NCI-H2029 (cell line): Measurements from ENCODE around the gene DDR2.

Experiments used
- DNase-seq: peaks from one replicate; lab custom pipeline; 2025; lab: John Stamatoyannopoulos, UW

DDR2 gene

DNA sequence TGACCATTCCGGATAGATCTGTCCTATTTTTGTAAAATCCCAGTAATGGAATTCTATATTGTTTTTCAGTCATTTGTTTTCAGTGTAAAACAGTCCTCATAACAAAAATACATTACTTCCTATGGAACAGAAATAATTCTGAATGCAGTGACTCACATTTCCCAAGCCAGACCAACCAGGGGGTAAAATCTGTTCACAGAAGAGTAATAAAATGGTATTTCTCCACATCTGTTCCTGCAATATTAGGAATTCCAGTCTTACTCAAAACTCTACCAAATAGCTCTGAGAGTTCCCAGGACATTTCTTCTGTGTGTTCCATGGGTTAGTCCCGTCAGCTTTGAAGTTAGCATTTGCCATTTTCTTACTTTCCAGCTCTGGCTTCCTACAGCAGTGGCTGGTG lies 2.6 kb upstream of the DDR2 start:
- no peak for DNase-seq

DNA sequence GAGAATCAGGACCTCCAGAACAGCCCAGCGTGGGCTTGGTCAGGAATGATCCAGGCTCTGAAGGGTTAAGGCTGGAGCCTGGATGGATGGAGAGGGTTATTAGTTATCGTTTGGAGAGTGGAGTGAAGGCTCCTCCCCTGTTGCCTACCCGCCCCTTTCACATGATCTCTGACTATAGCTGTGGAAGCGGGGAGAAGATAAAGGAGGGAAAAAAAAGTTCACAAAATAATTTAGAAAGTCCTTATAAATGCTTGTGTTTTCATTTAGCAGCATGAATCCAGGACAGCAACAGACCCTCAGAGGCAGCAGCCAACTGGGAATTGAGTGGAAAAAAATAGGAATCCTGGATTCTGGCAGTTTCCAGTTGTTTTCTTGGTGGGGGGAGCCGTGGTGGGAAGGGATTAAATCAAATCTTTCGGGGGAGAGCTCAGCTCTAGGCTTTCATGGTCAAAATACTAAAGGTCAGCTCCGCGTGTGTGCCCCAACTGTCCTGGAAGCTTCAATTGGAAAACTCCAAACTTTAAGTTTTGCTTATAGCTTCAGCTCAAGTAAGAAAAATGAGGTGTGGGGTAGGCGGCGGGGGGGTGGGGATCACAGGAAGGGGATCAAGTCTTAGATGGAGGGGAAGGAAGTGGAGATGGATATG lies 595 bp upstream of the DDR2 start:
- DNase-seq: no peak

DNA sequence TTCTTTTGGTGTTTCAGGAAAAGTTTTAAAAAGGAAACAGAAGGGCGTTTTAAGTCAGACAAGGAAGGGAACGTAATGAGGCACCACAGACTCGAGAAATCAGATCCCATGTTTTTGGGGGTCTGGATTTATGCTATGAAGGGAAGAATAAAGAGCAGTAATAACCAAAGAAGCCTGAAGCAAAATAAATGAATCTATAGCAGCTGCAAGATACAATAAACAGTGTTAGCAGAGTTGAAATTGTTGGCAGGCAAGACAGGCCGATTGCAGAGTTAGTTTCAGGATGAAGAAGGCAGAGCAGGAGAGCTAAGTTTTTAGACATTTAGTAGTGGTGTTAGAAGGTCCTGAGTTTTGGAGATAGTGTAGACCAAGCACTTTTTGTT lies 425 bp downstream of the DDR2 start:
- no peak for DNase-seq

DNA sequence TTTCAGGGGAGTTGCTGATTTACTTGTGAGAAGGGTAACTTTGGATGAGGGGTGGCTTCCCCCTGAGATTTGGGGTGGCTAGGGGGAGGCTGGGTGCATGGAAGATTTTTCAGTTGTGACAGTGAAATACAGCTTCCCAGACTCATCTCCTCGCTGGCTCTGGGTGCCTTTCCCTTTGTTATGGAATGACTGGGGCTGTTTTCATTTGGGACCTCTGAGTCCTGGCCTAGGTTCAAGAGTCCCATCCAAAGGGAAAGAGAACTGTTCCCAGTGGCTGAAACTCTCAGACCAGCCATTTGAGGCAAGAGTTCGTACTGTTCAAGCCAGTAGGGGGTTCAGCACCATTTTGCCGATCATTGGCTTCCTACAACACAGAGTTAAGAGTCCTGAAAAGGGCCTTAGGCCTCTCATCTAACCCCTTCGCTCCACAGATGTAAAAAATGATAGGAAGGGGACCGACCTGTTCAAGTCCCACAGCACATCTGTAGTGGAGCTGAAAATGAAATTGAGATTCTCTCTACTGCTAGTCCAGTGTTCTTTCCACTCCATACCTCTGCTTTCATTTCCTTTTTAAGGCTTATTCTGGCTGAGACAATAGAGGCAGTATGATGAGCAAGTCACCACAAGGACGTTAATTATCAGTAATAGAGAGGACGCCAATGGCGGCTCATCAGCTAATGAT lies 958 bp downstream of the DDR2 start:
- DNase-seq: no peak

DNA sequence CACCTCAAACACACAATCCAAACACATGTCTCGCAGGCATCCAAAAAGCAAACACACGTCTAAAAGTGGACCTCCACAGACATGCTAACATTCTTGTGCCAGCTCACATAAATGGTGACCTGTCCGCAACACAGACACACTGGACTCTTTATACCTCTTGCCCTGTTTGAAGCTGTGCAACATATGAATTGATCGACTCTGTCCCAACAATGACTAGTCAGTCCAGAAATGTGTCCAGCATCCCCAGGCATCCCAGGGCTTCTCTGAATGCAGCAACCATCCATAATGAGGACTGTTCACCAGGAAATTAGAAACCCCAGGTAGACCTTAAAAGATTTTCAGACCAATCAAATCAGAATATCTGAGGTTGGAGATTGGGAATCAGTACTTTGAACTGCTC lies 3.2 kb downstream of the DDR2 start:
- DNase-seq: no peak

DNA sequence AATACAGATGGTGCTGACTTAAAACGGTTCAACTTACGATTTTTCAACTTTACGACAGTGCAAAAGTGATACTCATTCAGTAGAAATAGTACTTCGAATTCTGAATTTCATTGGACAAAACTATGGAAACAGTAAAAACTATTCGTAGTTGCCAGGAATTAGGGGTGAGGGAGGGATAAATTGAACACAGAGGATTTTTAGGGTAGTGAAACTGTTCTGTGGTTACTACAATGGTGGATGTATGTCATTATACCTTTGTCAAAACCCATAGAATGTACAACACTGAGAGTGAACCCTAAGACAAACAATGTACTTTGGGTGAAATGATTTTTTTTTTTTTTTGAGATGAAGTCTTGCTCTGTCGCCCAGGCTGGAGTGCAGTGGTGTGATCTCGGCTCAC lies 7.5 kb downstream of the DDR2 start:
- DNase-seq: no peak

DNA sequence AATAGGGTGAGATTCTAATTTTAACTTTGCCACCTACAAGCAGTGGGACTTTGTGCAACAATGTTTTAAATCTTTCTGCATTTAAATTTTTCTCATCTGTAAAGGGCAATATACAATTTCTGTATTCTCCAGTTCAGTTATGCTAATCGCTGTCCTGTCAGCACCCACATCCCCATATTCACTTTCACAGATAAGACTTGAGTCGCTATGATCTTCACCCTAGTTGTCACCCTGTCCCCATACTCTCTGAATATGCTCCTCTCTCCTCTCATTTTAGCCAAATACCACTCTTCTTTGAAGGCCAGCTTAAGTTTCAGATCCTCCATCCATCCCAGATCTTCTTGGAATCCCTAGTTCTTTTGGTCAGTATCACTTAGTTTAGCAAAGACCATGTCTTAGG lies 8.8 kb downstream of the DDR2 start:
- no peak for DNase-seq

DNA sequence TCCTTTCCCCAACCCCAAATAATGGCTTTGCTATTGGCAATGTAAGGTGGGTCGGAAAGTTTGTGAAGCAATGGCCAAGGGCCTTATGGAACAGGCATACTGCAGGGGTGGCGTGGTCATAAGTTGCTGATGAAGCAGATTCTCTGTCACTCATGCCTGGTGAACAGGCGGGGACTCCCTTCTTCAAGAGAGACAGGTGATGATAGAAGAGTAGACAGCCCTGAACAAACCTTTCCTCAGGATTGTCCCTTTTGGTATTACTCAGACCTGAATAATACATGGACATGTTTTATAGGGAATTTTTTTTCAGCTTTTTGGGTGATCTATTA lies 12.7 kb downstream of the DDR2 start:
- DNase-seq: no peak

DNA sequence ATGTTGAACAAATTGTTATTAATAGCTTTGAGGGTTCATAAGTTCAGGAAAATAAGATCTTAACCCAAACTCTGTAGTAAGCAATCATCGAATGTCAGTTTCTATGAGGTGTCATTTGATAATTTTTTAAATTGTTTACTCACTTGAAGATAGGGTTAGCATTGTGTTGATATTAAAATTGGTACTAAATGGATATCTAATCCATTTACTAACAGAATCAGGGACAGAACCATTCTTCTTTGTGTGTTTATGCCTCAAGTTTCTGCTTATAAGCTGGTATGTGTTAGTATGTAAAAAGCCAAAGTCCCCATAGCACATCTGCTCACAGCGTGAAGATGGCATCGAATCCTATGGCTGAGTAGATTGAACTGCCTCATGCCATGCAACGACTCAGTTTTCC lies 13.4 kb downstream of the DDR2 start:
- no peak for DNase-seq

DNA sequence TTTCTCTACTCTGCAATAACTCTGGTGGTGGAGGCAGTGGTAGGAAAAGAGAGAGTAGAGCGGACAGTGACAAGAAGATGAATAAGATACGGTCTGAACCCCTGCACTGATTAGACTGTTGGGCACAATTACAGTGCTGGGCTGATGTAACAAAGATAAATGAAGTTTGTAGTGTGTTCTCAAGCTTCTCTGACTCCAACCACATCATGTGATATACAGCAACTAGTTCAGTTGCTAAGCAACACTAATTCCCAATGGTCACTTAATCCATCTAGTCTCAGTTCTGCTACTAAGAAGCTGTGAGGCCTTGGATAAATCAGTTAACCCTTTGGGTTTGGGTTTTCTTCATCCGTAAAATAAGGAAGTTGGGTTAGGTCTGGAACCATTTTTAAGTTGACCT lies 17.3 kb downstream of the DDR2 start:
- no peak for DNase-seq

DNA sequence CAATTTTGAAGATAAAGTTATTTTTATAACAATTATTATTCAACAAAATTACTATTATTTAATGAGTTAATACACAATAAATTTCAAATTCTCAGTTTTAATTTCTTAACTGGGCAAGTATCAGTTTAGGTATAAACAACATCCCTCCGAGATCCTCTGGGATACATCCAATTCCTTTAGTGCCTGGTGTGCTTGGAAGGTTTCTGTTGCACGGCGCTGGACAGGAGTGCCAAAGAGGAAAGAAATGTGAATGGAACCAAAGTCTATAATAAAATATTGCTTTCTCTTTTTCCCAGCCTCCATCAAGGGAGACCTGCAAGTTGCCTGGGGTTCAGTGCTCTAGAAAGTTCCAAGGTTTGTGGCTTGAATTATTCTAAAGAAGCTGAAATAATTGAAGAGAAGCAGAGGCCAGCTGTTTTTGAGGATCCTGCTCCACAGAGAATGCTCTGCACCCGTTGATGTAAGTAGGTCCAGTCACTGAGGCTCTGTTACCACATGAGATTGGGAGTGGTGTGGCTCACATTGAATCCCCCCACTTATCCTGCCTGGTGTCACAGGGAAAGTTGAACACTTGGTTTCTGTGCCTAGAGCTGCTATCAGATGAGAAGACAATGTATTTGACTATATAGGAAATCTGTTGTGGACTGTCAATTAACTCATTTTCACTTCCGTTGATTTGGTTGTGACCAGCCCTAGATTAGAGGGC lies 22.8 kb downstream of the DDR2 start:
- DNase-seq: no peak

DNA sequence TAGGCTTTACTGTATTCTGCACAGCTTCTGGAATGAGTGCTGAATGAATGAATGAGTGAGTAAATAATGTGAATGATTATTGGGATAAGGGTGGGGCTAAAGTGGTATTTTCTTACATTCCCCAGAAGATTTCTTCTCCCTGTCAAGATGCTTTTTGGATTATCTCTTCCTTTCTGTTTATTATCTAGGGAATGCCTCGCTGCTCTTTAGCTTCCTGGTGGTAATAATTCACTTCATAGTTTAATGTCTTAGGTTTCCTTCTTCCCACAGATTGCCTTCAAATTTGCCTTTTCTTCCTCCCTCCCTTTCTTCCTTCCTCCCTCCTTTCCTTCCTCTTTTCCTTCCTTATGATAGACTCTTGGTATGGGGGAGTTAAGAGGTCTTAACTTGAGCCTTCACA lies 24.0 kb downstream of the DDR2 start:
- no peak for DNase-seq

DNA sequence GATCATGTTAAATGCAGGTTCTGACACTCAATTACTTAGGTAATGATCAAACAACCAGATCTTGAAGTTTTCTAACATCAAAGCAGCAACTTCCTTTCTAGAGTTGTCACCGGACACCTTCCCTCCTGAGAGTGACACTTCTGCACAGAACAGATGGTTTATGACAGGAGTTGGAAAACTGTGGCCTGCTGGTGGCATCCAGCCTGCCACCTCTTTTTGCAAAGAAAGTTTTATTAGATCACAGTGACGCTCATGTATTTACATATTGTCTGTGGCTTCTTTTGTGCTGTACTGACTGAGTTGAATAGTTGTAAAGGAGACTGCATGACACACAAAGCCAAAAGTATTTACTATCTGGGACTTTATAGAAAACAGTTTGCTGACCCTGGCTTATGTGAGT lies 28.3 kb downstream of the DDR2 start:
- DNase-seq: no peak

DNA sequence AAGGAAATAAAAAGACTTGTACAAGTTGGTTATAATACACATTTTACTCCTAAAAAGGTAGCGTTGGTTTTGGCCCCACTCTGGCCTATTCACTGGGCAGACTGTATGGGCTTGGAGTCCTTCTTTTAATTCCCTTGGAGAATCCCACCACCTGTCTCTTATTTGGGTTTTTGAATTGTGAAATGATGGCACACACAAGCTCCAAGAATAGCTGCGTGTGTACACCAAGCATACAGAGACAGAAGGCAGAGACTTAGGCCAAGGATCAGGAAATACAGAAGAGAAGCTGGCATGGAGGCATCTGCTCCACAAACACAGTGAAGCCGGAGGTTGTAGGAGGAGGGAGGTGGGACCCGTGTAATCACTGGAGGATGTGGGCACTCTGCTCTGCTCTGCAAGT lies 29.1 kb downstream of the DDR2 start:
- no peak for DNase-seq

DNA sequence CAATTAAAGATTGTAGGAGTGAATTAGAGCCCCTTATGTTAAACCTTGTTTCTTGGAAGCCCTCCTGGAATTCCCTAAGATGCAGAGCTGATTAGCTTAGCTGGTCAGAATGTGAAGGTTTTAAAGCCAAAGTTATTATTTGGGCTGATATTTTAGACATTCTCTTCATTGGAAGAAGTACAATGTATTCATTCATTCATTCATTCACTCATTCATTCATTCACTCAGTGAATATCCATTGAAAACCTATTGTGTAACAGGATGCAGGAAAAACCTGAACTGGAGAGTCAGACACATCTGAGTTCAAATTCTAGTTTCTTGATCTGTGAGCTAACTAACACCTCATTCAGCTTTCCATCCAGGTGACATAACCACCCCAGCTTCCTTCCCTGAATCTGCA lies 29.7 kb downstream of the DDR2 start:
- no peak for DNase-seq

DNA sequence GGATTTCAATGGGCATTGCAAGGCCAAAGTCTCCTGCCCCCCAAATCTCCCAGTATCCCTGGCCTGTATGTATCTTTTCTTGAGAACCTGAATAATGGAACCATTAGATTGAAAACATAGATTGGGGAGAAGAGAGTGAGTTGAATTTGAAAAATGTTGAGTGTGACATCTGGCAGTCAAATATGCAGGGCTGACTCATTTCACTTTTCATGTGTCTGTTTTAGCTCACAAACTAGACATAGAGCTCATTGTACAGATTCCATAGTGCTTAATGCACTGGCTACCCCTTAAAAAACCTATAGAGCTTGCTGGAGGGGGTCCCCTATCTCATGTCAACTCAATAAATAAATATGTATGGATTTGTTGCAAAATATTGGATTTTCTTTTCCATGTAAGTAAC lies 30.8 kb downstream of the DDR2 start:
- no peak for DNase-seq

DNA sequence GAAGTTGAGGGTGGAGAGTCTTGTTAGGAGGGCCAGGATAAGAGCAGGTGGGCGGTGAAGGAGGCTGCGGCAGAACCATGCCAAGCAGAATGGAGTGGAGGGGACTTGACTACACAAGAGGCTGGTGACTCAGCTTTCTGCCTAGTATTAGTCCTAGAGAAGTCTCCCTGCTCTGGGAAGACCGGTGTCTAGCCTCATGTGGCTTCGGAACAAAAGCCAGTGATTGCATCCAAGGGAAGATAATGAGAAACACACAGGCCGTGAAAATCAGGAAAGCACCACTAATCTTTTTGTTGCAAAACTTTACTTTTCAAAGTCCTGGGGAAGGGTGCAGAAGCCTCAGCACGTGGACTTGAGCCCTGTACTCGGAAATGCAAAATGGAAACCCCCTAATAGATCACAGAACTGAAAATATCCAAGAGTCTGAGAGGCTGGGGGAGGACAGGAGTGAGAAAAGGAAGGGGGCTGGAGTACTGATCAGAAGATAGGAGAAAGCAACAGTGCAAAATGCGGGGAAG lies 31.4 kb downstream of the DDR2 start:
- DNase-seq: no peak

DNA sequence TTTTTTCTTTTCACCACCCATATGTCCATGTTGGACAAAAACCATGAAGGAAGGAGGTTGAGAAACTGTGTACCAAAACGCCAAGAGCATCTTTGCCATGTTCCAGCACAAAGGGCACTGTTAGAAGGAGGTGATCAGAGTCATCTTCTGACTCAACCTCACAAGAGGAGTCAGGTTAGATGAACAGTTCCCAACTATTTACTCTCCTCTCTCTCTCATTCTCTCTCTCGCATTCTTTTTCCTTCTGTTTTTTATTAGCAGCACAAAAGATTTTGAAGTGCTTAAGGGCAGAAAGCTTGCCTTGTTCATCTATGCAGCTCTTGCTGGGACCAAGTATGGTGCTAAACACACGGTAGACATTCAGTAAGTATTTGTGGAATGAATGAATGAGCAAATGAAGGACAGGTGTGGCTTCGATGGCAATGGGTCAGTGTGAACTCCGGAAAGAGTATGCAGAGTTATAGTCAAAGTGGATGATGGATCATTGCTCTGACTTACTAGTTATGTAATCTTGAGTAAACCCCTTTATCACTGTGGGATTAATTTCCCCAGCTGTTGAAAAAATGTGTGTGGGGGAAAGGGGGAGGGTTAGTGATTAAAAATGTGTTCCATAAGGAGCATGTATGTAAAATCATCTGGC lies 33.9 kb downstream of the DDR2 start:
- DNase-seq: no peak

DNA sequence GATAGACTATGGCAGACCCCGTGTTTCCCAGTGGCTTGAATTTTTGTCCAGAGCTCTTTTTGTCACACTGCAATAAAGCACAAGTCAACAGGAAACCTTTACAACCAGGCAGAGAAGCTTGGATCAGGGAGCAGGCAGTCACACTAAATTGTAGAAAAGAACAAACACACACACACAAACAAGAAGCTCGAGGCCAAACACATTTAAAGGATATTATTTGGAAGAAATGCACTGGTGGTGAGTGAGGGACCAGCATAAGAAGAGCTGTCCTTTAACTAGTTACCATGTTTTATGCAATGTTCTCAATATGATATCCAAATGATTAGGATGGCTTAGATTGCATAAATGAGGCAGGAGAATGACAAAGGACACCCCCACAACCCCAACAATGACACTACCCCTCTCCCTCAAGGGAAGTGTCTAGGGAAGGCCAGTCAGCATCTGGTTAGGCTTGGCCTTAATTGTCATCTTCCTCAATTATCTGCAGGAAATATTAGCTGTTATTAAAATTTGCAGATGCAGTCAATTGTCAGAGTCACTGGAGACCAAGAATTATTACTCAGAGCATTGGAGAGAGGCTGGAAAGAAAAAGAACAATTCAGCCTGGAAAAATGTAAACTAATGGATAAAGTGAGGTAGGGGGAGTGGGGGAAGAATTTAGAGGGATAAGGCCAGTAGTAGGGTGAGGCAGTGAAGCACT lies 35.3 kb downstream of the DDR2 start:
- no peak for DNase-seq

DNA sequence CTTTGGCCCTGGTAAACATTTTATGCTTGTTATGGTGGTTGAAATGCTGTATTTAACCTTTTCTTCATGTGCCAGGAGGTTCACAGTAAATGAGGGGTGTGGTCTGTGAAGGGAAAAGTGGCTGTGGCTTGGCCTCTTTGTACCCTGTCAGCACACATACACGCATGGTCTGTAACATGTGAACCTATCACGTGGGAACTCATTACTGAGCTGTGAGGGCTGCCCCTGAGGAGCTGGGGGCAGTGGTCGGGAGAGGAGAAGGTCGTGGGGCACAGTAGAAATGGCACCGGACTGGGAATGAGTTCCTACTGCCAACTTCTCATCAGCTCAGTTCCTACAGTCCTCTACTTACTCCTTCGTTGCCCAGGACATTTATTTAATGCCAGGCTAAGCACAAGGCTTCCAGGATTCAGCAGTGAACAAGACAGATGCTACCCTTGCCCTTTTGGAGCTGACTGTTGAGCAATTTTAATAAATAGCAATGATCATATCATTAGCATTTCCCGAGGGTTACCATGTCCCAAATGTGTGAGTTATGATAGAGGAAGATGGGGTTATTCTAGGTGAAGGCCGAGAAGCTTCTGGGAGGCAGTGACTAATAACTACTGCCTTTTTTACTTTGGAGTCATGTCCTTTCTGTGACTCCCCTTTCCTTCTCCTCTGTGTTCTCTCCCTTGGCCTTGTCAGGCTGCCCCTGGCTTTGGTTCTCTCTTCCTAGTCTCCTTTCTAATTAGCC lies 38.8 kb downstream of the DDR2 start:
- no peak for DNase-seq

DNA sequence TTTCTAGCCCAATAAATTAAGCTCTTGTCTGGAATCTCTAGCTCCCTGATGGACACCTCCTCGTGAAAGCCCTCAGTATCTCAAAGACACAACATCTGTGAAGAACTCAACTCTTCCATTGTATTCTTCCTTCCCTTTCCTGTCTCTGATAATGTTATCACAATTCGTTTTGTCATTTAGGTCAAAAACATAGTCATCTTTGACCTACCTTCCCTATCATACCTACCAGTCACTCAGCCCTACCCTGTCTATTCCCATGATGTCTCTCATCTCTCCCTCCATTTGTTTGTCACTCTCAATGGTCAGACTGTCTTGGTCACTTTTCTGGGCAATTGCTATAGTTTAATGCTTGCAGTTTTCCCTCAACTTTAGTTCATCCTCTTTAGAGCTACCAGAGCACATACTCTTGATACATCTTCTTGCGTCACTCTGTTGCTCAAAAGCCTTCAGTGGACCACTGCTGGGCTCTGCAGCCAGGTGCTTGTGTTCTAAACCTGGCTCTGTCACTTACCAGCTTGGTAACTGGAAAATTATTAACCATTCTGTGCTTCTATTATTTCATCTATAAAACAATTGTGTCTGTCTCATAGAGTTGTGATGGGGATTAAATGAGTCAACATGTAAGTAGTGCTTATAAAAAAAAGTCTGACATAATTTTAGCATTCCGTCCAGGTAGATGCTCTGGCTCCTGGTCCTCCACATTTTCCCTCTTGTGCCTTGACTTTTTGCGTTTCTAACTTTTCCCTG lies 39.6 kb downstream of the DDR2 start:
- DNase-seq: no peak
